HFFc6 (cell line): ENCODE measurements around the gene DCP1B. TPM values are rescaled to one million over a fixed set of nuclear protein-coding genes. Genes with fewer than 3 reads are reported as not detected.

Experiments used
- DNase-seq: peaks from one replicate; pipeline ENCODE4 v3.0.0-alpha.2; 2018
- H3K27ac Mint-ChIP-seq: 2 replicates; pipeline ENCODE4 v1.8.0; 2020; ENCODE audit warnings: mild to moderate bottlenecking, mixed read lengths
- H3K27me3 Mint-ChIP-seq: 2 replicates; pipeline ENCODE4 v1.8.0; 2021; ENCODE audit warnings: mild to moderate bottlenecking, moderate library complexity, mixed read lengths; ENCODE audit not compliant: insufficient read depth
- H3K36me3 Mint-ChIP-seq: 2 replicates; pipeline ENCODE4 v1.8.0; 2021; ENCODE audit warnings: low read depth, mixed read lengths
- H3K4me1 Mint-ChIP-seq: 2 replicates; pipeline ENCODE4 v1.8.0; 2020; ENCODE audit warnings: low read depth, mixed read lengths
- H3K4me3 Mint-ChIP-seq: 2 replicates; pipeline ENCODE4 v1.8.0; 2020; ENCODE audit warnings: mild to moderate bottlenecking, moderate library complexity, mixed read lengths
- H3K9me3 Mint-ChIP-seq: 2 replicates; pipeline ENCODE4 v1.8.0; 2020; ENCODE audit warnings: mild to moderate bottlenecking, mixed read lengths
- total RNA-seq, 6 experiments: library from RNA; stranded (reverse); fragmentation: NEBNext Ultra II Directional; extraction: Animal tissue kit (Norgen Biotek cat#: 25700); gene quantifications; 2 replicates in 1 of 6; 3 replicates in 5 of 6; pipeline ENCODE4 v1.2.3, GENCODE V29; 2021
- TF ChIP-seq, protein P1 (sequence below): fragments of 200-600 bp; sonication (generic); IDR thresholded peaks from 2 replicates; pipeline ENCODE4 v1.5.0; 2021; ENCODE audit warnings: antibody characterized with exemption, mild to moderate bottlenecking

Gene DCP1B
- total RNA-seq, 6 experiments from 2014 or later: 12.6 to 16.4 (median 14.5) TPM

DNA sequence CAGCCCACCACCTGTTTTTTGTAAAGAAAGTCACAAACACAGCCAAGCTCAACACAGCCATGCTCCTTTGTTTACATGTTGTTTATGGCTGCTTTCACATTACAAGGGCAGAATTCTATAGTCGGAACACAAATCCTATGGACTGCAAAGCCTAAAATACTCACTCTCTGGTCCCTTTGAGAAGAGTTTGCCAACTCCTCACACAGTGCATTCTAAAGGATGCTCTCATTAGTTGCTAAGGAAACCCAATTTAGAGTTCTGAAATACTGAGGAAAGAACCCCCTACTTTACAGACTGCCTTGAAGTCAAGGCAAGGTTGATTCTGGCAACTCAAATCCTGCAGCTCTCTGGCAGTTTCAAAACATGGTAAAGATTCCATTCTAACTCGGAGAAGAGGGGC, 38.3 kb downstream of the DCP1B start:
- no peak overlapping the region for H3K4me3 Mint-ChIP-seq
- 0 out of 2 replicates have a peak, but pooled peaks cover 2% of the 10 kb centered on the region for H3K27me3 Mint-ChIP-seq
- TF ChIP-seq, protein P1, sequence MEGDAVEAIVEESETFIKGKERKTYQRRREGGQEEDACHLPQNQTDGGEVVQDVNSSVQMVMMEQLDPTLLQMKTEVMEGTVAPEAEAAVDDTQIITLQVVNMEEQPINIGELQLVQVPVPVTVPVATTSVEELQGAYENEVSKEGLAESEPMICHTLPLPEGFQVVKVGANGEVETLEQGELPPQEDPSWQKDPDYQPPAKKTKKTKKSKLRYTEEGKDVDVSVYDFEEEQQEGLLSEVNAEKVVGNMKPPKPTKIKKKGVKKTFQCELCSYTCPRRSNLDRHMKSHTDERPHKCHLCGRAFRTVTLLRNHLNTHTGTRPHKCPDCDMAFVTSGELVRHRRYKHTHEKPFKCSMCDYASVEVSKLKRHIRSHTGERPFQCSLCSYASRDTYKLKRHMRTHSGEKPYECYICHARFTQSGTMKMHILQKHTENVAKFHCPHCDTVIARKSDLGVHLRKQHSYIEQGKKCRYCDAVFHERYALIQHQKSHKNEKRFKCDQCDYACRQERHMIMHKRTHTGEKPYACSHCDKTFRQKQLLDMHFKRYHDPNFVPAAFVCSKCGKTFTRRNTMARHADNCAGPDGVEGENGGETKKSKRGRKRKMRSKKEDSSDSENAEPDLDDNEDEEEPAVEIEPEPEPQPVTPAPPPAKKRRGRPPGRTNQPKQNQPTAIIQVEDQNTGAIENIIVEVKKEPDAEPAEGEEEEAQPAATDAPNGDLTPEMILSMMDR: no peak
- no peak overlapping the region for H3K27ac Mint-ChIP-seq
- no peaks in the 10 kb centered on the region; the same call in 1 of the 2 replicates for H3K4me1 Mint-ChIP-seq
- peaks cover 31% of the 10 kb centered on the region for H3K36me3 Mint-ChIP-seq
- no peaks in the 10 kb centered on the region for H3K9me3 Mint-ChIP-seq
- no peak for DNase-seq

DNA sequence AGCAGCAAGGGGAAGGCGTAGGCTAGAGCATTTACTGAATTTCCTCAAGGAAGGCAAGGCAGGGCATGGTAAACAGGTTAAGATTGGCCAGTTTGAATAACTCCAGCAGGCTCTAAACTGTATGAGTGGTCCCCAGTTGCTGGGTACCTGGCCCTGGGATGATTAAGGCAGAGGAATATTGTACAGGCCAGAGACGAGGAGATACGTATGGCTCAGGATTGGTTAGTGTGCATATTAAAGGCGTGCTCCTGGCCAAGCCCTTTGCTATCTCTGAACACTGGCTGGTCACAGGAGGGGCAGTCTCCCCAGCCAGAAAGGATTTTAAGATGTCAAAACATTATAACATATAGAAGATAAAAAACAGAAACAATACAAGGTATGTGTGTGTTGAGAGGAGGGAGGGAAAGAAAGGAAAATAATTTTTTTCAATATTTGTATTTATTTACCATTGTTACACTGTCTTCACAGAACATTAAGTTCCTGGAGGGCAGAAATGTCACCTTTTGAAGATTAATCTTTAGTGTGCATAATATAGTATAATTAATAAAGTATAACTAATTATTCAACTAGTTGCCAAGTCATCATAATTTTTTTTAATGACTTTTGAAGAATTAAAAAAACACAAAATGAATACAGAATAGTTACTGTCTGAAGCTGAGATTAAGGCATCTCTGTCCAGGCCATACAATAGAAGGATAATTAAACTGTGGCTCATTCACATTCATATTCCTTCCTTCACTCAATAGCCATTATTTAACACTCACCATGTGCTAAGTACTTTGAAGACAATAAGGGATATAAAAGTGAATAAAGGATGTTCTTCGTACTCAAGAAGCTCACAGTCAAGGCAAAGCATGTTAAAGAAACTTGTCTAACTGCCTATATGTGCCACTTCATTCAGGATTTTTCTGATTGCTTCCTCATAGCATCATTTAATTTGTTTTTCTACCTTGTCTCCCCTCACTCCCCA, 41.9 kb downstream of the DCP1B start:
- H3K27ac Mint-ChIP-seq: no peak overlapping the region
- H3K4me3 Mint-ChIP-seq: no peak overlapping the region
- H3K27me3 Mint-ChIP-seq: 0 out of 2 replicates have a peak, but pooled peaks cover 2% of the 10 kb centered on the region
- H3K9me3 Mint-ChIP-seq: no peaks in the 10 kb centered on the region
- peaks cover 54% of the 10 kb centered on the region for H3K36me3 Mint-ChIP-seq
- TF ChIP-seq, protein P1: no peak
- DNase-seq: no peak
- H3K4me1 Mint-ChIP-seq: no peaks in the 10 kb centered on the region; the same call in 1 of the 2 replicates

DNA sequence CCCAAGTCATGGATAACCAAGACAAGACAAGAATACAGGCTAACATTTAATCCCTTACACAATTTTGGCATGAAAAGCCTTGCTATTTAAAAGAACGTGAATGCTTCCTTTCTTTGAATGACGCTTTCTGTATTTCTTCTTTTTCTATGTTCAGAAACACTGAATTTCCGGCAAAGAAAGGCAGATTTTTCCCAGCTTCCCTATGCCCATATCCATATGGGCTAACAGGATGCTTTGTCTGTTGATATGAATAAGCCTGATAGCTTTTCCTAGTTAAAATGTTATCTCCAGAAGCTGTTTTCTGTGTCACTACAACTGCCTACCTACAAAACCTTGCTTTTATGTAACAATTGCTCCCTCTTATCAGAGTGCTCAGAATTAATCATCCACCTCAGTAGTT, 47.5 kb downstream of the DCP1B start:
- Mint-ChIP-seq H3K4me1 (no peaks in the 10 kb centered on the region), H3K4me3 (no peak overlapping the region), H3K36me3 (peaks cover 50% of the 10 kb centered on the region), H3K27ac (no peak overlapping the region), H3K27me3 (no peaks in the 10 kb centered on the region), H3K9me3 (no peaks in the 10 kb centered on the region)
- no peak for DNase-seq
- TF ChIP-seq, protein P1: no peak

DNA sequence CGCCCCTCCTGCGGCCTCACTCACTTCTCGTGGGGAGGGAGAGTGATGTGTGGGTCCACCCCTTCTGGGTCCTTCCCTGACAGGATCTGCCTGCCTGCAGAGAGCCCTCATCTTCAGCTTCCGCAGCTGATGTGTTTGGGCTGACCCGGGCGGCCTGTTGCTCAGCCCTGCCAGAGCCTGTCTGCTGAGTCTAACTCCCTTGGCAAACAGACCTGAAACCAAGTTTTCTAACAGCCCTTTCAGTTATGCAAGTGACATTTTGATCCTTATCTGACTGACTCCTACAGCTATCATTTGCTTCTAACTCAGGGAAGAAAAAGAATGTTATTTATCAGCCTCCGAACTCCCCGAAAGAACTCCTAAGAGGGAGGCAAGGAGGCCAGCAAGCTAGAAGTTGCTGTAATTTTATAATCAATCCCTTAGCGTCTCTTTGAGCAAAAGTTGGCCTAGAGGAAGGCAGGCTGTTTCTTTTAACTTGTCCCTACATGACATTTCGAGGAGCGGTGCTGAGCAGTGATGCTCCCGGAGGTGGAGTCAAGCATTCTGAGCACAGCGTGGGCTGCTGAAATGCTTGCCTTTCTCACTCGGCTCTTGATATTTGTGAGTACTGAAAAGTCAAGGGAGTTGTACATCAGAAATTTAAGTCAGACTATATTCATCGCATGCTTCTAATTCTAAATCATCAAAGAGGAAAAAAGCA, 54.3 kb downstream of the DCP1B start:
- H3K4me1 Mint-ChIP-seq: peaks cover 18% of the 10 kb centered on the region
- no peaks in the 10 kb centered on the region for H3K9me3 Mint-ChIP-seq
- H3K27me3 Mint-ChIP-seq: peaks cover 3% of the 10 kb centered on the region; the same call in 1 of the 2 replicates
- no peak overlapping the region for H3K27ac Mint-ChIP-seq
- DNase-seq: no peak
- TF ChIP-seq, protein P1: no peak
- no peak overlapping the region for H3K4me3 Mint-ChIP-seq
- peaks cover 47% of the 10 kb centered on the region for H3K36me3 Mint-ChIP-seq

DNA sequence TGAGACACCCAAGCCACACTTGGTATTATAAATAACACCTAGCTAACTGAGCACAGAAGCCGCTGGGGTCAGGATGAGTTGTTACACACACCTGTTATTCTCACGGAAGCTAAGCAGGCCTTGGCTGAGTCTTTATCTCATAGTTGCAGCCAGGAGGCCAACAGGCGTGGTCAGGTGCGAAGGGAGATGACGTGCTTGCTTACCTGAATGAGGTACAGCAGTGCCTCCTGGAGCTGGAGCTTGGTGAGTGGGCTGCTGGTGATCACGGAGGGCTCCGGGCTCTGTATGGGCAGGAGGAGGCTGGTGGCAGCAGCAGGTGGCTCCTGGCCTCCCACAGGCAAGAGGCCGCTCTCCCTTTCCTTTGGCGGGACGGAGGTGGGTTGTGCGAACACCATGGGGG, 55.4 kb downstream of the DCP1B start:
- TF ChIP-seq, protein P1: no peak
- H3K27ac Mint-ChIP-seq: no peak overlapping the region
- peaks cover 56% of the 10 kb centered on the region for H3K36me3 Mint-ChIP-seq
- no peak overlapping the region for H3K4me3 Mint-ChIP-seq
- H3K4me1 Mint-ChIP-seq: peaks cover 18% of the 10 kb centered on the region
- H3K9me3 Mint-ChIP-seq: no peaks in the 10 kb centered on the region
- H3K27me3 Mint-ChIP-seq: peaks cover 3% of the 10 kb centered on the region; the same call in 1 of the 2 replicates
- DNase-seq: no peak
